HCT116 (cell line): ENCODE results near the gene PRR29. TPM values are rescaled to one million over a fixed set of nuclear protein-coding genes. Genes with fewer than 3 reads are reported as not detected.

Source experiments
- ATAC-seq: fragments of 200-7000 bp; cut with Tn5 transposase; 2 replicates; pipeline ENCODE4 v1.9.1; 2020; ENCODE audit warnings: mild to moderate bottlenecking, moderate library complexity
- BruUV-seq: library from RNA; stranded (reverse); fragments of 400-500 nt; replicated peaks from 2 replicates; lab custom pipeline; 2021; lab: Mats Ljungman, UMichigan
- CTCF ChIA-PET: fragments of 300-600 bp; sonication (Branson Sonifier 250); formaldehyde crosslinking; loops from one replicate; lab custom pipeline; 2021; ENCODE audit warnings: antibody characterized with exemption; lab: Charles Lee
- POLR2A ChIA-PET: fragments of 300-600, 350-600 bp; sonication (Branson Sonifier 250); formaldehyde crosslinking; loops from one replicate; lab custom pipeline; 2021; ENCODE audit warnings: antibody characterized with exemption; lab: Charles Lee
- RAD21 ChIA-PET, 2 experiments: fragments of 300-600 bp; sonication (Branson Sonifier 250); formaldehyde crosslinking; loops; one replicate each; lab custom pipeline; 2023; ENCODE audit warnings: low total read pairs in 2 of 2; ENCODE audit not compliant: uncharacterized antibody in 2 of 2, unreplicated experiment in 2 of 2, low non-redundant PET in 1 of 2; lab: Charles Lee
- DNase-seq: peaks from one replicate; pipeline ENCODE4 v3.0.0-alpha.2; 2010; ENCODE audit warnings: low read depth, low spot score
- H2AFZ ChIP-seq: fragments of 200-600 bp; shearing (Covaris generic), sonication (generic); 2 replicates; pipeline ENCODE4 v1.6.1; 2017; ENCODE audit warnings: low read depth, mixed run types, mixed read lengths, antibody characterized with exemption, low read length; ENCODE audit not compliant: poor library complexity, severe bottlenecking
- H3K27ac ChIP-seq: 2 replicates; pipeline ENCODE4 v1.5.1; 2012; ENCODE audit warnings: low read depth, low read length
- H3K27me3 ChIP-seq: fragments of 200-600 bp; sonication (generic); 2 replicates; pipeline ENCODE4 v1.6.1; 2016; ENCODE audit warnings: mixed run types, low read length, mixed read lengths; ENCODE audit not compliant: insufficient read depth
- H3K36me3 ChIP-seq, 2 experiments: fragments of 200-500 bp in 1 of 2; fragments of 200-600 bp in 1 of 2; sonication (Bioruptor generic) in 1 of 2; sonication (generic) in 1 of 2; 2 replicates each; pipeline versions ENCODE4 v1.5.1 to v1.6.1; 2014 to 2016; ENCODE audit warnings: low read length in 2 of 2, inconsistent platforms in 1 of 2, mixed read lengths in 1 of 2, mixed run types in 1 of 2; ENCODE audit not compliant: insufficient read depth in 2 of 2, control insufficient read depth in 1 of 2
- H3K4me1 ChIP-seq, 2 experiments: fragments of 200-600 bp in 1 of 2; sonication (generic) in 1 of 2; 2 replicates each; pipeline versions ENCODE4 v1.5.1 to v1.6.1; 2012 to 2017; ENCODE audit warnings: low read length in 2 of 2, inconsistent platforms in 1 of 2, mild to moderate bottlenecking in 1 of 2, mixed read lengths in 1 of 2, mixed run types in 1 of 2, moderate library complexity in 1 of 2; ENCODE audit not compliant: insufficient read depth in 2 of 2, control insufficient read depth in 1 of 2
- H3K4me2 ChIP-seq: fragments of 200-600 bp; sonication (generic); 2 replicates; pipeline ENCODE4 v1.6.1; 2017; ENCODE audit warnings: mixed run types, low read length, mixed read lengths
- H3K4me3 ChIP-seq, 2 experiments: fragments of 200-600 bp in 1 of 2; sonication (generic) in 1 of 2; replicated peaks in 1 of 2; 2 replicates each; pipeline ENCODE4 v1.5.1; 2011 to 2016; ENCODE audit warnings: low read length in 2 of 2, control low read depth in 1 of 2, low read depth in 1 of 2, mild to moderate bottlenecking in 1 of 2, mixed read lengths in 1 of 2, mixed run types in 1 of 2
- H3K79me2 ChIP-seq: fragments of 200-600 bp; sonication (generic); 2 replicates; pipeline ENCODE4 v1.6.1; 2017; ENCODE audit warnings: mild to moderate bottlenecking, mixed run types, low read length, moderate library complexity, mixed read lengths; ENCODE audit not compliant: insufficient read depth
- H3K9ac ChIP-seq: fragments of 200-600 bp; sonication (generic); 2 replicates; pipeline ENCODE4 v1.6.1; 2016; ENCODE audit warnings: low read length, mixed read lengths
- H3K9me2 ChIP-seq: fragments of 200-600 bp; sonication (generic), shearing (Covaris generic); 2 replicates; pipeline ENCODE4 v1.6.1; 2017; ENCODE audit warnings: mixed run types, mild to moderate bottlenecking, moderate library complexity; ENCODE audit not compliant: insufficient read depth
- H3K9me3 ChIP-seq, 2 experiments: fragments of 200-500 bp in 1 of 2; fragments of 200-600 bp in 1 of 2; sonication (Bioruptor generic) in 1 of 2; sonication (generic) in 1 of 2; 2 replicates each; pipeline ENCODE4 v1.6.1; 2014 to 2017; ENCODE audit warnings: low read length in 2 of 2, mixed read lengths in 2 of 2, inconsistent platforms in 1 of 2, low read depth in 1 of 2, mild to moderate bottlenecking in 1 of 2, mixed run types in 1 of 2, moderate library complexity in 1 of 2; ENCODE audit not compliant: control insufficient read depth in 1 of 2, insufficient read depth in 1 of 2
- H4K20me1 ChIP-seq: fragments of 200-600 bp; sonication (generic), shearing (Covaris generic); 2 replicates; pipeline ENCODE4 v1.6.1; 2017; ENCODE audit warnings: mixed run types, mild to moderate bottlenecking, moderate library complexity; ENCODE audit not compliant: insufficient read depth
- ATF3 ChIP-seq: IDR thresholded peaks from 2 replicates; pipeline ENCODE4 v1.6.1; 2012
- CBX3 ChIP-seq: IDR thresholded peaks from 2 replicates; pipeline ENCODE4 v1.6.1; 2012; ENCODE audit warnings: low read depth
- EGR1 ChIP-seq: IDR thresholded peaks from 2 replicates; pipeline ENCODE4 v1.6.1; 2012; ENCODE audit warnings: low read depth
- EZH2phosphoT487 ChIP-seq: fragments of 200-600 bp; IDR thresholded peaks from 2 replicates; pipeline ENCODE4 v1.6.1; 2018; ENCODE audit warnings: antibody characterized with exemption, borderline replicate concordance
- POLR2AphosphoS5 ChIP-seq: IDR thresholded peaks from 2 replicates; pipeline ENCODE4 v1.6.1; 2011; ENCODE audit warnings: mild to moderate bottlenecking, low read depth, low read length, moderate library complexity
- ZFX ChIP-seq: fragments of 450-650 bp; IDR thresholded peaks from 2 replicates; pipeline ENCODE4 v1.6.1; 2017
- intact Hi-C: fragments of 100-400 bp; cut with micrococcal nuclease; formaldehyde crosslinking; loops from 2 replicates; pipeline ENCODE4 v1.10.0; 2022
- total RNA-seq: library from RNA; stranded (reverse); gene quantifications from one replicate; pipeline ENCODE4 v1.2.1, GENCODE V29; 2021; ENCODE audit not compliant: unreplicated experiment
- TF ChIP-seq, protein P1 (sequence below): IDR thresholded peaks from 2 replicates; pipeline ENCODE4 v1.6.1; 2012; ENCODE audit warnings: low read depth

Gene PRR29
- total RNA-seq, 1 experiment from 2014 or later: not detected

DNA sequence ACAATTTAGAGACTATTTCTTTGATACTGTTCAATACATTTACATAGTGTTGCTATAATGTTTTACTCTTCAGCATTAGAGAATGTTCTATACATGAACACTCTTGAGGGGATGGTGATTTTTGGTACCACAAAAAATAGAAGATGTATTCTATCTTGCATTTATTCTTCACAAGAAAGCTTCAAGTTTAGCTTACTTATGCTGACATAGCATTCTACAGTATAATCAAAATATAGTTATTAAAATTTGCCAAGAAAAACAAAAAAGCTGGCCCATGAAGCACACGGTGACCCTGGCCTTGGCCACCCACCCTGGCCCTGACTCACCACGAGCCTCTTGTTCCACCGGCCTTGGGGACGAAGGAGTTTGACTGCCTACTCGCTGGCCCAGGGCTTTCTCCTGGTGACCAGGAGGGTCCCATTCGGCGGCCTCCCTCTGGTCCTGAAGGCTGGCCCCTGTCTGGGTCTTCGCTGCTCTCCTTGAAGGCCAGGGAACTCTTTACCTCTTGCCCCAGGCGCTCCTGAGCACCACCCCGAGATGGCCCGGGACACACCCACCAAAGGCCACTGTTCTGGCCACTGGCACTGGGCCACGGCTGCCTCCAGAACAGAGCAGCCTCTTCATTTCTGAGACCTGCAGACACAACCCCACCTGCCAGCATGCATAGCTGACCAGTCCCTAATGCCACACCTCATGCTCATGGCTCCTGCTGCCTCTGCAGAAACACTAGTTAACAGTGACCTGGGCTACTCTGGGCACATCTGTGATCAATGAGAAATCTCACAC, 44.7 kb downstream of the PRR29 start:
- no peaks in the 10 kb centered on the region for H3K27me3 ChIP-seq
- no peak overlapping the region for H3K27ac ChIP-seq
- H3K9me3 ChIP-seq: no peaks in the 10 kb centered on the region
- no peaks in the 10 kb centered on the region for H3K4me1 ChIP-seq
- no TSS peak for BruUV-seq
- RAD21 ChIA-PET: no interaction called here
- peaks cover 0 to 14% of the 10 kb centered on the region in 2 experiments; a peak in 3 of 4 replicates for H3K36me3 ChIP-seq
- no peak overlapping the region for H2AFZ ChIP-seq
- H3K9me2 ChIP-seq: no peaks in the 10 kb centered on the region
- DNase-seq (no peak), ATAC-seq (no peak)
- no peak overlapping the region for H3K4me2 ChIP-seq
- H4K20me1 ChIP-seq: no peaks in the 10 kb centered on the region
- no peaks in the 10 kb centered on the region for H3K79me2 ChIP-seq
- TF ChIP-seq EZH2phosphoT487 (no peak), ATF3 (no peak), ZFX (no peak), CBX3 (no peak), POLR2AphosphoS5 (no peak), EGR1 (no peak)
- TF ChIP-seq, protein P1, sequence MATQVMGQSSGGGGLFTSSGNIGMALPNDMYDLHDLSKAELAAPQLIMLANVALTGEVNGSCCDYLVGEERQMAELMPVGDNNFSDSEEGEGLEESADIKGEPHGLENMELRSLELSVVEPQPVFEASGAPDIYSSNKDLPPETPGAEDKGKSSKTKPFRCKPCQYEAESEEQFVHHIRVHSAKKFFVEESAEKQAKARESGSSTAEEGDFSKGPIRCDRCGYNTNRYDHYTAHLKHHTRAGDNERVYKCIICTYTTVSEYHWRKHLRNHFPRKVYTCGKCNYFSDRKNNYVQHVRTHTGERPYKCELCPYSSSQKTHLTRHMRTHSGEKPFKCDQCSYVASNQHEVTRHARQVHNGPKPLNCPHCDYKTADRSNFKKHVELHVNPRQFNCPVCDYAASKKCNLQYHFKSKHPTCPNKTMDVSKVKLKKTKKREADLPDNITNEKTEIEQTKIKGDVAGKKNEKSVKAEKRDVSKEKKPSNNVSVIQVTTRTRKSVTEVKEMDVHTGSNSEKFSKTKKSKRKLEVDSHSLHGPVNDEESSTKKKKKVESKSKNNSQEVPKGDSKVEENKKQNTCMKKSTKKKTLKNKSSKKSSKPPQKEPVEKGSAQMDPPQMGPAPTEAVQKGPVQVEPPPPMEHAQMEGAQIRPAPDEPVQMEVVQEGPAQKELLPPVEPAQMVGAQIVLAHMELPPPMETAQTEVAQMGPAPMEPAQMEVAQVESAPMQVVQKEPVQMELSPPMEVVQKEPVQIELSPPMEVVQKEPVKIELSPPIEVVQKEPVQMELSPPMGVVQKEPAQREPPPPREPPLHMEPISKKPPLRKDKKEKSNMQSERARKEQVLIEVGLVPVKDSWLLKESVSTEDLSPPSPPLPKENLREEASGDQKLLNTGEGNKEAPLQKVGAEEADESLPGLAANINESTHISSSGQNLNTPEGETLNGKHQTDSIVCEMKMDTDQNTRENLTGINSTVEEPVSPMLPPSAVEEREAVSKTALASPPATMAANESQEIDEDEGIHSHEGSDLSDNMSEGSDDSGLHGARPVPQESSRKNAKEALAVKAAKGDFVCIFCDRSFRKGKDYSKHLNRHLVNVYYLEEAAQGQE: no peak
- TF ChIP-seq, all 23 proteins: peak for 0
- POLR2A ChIA-PET: interaction anchor here (0.6 kb wide), 1 partner anchor 63 kb away, joined by 3 read pairs; no protein-coding TSS in a partner anchor
- no peak overlapping the region for H3K9ac ChIP-seq
- intact Hi-C loops: no loop called here
- CTCF ChIA-PET: interaction anchor here (1.1 to 3.7 kb wide), 5 partner anchors 14 to 124 kb away, joined by 3 to 17 read pairs (median 5); partner anchors contain the start of gene GH1
- H3K4me3 ChIP-seq: no peak overlapping the region
